GM21619 (cell line): Measurements from ENCODE around the gene S100A1.
"Not testable (repeated sequence)": the region's sequence is repeated elsewhere in the genome, so short reads cannot be mapped to it uniquely, and the experiment has no call there.

Source experiments
- ATAC-seq: cut with Tn5 transposase; IDR thresholded peaks from one replicate; pipeline ENCODE4 v1.9.1; 2021; ENCODE audit not compliant: unreplicated experiment

Gene S100A1

DNA sequence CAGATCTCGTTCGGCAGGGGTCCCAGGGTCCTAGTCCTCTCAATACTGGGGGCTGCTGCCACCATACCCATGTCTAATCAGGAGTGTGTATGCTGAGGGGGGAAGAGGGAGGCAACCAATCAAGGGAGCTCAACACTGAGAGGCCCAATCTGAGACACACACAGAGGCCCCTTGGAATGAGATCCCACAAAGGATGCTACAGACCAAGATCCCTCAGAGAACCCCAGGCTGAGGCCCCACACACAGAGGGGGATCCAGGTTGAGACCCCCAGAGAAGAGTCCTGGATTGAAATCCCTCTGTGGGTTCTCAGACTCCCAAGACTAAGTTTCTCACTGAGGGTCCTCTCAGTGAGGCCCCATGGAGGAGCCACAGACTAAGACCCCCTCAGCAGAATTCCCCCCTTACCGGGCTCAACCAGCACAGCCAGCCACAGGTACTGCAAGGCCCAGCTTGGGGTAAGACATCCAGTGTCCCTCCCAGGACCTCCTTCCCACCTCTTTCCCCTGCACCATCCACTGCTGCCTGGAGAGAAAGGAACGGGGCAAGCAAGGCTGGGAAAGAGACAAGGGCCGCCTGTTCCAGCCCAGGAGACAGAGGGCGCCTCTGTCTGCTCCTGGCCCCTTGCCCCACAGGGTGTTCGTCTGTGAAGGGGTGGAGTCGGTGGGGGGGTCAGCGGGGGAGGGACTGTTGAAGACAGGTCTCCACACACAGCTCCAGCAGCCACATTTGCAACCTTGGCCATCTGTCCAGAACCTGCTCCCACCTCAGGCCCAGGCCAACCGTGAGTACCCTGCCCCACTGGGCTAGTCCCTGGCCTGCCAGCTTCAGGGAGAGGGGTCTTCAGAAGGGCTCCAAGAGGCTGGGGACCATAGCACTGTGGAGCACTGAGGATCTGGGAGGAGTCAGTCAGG is at the start of gene S100A1:
S100A1 (plus strand) TSS at position 720 of the 912 bp plus-strand sequence. CDS start 2,088 bp downstream, outside the sequence.
- ATAC-seq: no peak

DNA sequence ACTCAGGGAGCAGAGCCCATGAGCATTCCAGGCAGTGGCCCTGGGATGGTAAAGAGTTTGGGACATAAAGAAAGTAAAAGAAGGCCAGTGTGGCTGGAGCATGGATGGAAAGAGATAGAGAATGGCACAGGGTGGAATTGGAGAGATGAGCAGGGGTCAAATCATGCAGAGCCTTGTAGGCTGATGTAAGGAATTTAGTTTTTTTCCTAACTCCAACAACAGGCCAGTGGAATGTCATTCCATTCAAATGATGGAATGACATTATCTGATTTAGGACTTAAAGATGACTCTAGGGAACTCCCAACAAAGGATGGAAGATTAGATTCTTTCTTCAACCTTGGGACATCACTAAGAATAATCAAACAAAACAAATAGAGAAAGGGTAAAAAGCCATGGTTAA is 49.7 kb upstream of the S100A1 start:
- ATAC-seq: no peak

DNA sequence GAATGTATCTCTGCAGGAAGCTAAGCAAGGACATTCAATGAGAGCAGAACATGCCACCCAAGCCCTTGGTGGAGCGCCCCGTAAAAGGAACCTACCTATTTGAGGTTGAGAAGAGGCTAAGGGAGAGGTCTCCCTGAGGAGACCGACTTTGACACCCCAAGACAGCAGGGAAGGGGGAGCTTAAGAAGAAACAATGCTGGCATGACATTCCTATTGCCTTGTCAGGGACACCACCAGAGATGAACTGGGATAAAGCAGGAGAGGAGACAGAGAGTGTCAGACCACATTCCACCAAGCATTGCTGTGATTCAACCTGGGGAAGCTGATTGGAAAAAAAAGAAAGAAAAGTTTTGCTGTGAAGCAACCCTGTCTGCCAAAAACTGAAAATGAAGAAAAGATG is 49.3 kb upstream of the S100A1 start:
- no peak for ATAC-seq

- not testable (repeated sequence) for ATAC-seq
These were observed 45.4 kb upstream of the S100A1 start for GRCh38 chr1:153582836-153583235.

GRCh38 chr1:153583514-153583913 is 44.7 kb upstream of the S100A1 start:
- not testable (repeated sequence) for ATAC-seq

DNA sequence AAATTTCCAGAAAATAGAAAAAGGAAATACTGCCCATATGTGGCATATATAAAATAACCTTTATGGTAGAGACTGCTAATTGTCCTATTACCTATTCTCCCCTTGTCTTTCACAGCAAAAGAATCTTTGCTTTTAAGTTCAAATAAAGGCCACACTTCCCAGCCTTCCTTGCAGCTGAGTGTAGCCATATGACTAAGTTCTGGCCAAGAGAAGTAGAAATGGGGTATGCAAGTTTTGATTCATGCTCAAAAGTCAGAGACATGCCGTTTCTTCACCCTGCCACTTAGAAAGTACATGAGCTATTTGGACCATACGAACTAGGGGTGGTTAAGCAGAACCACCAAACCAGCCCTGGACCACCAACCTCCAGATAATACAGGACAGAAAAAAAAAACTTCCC is 44.3 kb upstream of the S100A1 start:
- ATAC-seq: no peak

DNA sequence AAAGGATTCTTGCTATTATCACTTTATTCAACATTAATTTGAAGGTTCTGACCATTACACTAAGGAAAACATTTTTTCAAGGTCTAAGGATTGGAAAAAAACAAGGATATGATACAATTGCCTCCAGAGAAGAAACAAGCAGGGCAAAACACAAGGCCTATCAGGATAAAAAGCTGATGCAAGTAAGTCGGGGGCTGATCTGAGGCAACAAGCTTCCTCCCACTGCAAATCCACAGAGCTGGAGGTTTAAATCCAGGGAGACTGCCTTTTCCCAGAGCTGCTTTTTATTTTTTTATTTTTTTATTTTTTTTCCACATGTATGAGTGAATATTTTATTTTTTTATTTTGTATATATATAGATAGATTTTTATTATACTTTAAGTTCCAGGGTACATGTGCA is 43.2 kb upstream of the S100A1 start:
- ATAC-seq: no peak

DNA sequence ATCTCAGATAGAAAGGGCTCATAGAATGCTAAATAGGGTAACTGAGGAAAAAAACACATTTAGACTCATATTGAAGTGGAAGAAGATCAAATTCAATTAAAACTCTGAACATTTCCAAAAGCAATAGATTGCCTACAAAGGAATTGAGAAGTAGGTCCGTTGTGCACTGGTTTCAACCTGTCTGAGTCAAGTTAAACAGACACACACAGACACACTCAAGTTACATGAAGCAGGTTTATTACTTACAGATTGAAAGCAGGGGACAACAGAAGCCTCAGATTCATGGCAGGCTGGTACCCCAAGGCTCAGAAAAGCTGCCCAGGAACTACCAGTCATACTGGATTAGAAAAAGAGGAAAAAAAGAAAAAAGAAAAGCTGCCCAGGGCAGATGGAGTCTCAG is 41.9 kb upstream of the S100A1 start:
- no peak for ATAC-seq

DNA sequence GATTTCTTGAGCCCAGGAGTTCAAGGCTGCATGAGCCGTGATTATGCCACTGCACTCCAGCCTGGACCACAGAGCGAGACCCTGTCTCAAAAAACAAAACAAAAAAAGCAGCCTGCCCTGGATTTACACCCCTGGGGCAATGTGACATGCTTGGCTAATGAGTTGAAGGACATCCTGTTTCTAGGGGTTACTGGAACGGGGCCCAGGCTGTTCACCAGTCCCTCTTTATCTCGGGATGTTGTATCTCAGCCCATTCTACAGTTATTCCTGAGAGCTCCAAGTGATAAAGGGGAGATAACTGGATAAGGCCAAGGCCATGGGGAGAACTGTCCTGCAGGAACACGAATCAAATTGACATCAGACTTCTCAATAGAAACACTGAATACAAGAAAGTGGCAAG is 40.9 kb upstream of the S100A1 start:
- ATAC-seq: no peak

GRCh38 chr1:153588033-153588432 is 40.2 kb upstream of the S100A1 start:
- not testable (repeated sequence) for ATAC-seq

- ATAC-seq: no peak
These were observed 39.8 kb upstream of the S100A1 start for GRCh38 chr1:153588482-153588881.

- ATAC-seq: no peak
These were observed 35.5 kb upstream of the S100A1 start for GRCh38 chr1:153592748-153593147.

DNA sequence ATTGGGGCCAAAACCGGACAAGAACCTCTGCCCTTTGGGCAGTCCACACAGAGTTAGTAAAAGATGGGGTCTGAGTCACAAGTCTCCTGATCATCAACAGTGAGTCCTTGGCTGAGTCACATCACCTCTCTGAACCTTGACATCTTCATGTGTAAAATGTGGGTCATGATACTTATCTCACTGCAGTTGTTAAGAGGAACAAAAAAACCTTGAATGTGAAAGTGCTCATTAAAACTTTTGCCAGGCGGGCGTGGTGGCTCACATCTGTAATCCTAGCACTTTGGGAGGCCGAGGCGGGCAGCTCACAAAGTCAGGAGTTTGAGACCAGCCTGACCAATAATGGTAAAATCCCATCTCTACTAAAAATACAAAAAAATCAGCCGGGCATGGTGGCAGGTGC is 31.0 kb upstream of the S100A1 start:
- ATAC-seq: no peak

- peak; percentile 99 for ATAC-seq
These were observed 29.7 kb upstream of the S100A1 start for GRCh38 chr1:153598309-153599172.

DNA sequence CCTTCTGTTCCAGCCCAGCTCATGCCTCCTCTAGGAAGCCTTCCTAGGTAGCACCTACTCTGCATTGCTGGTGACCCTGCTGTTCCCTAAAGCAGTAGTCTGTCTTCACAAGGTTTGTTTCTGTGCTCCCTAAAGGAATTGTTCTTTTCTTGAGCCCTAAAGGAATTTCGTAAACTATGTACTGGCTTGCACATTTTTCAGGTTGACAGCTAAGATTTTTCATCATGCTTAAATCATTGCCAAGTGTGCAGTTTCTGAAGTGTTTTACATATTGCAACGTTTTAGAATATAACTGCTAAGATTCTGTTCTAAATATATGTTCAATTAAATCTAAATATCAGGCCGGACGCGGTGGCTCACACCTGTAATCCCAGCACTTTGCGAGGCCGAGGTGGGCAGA is 28.4 kb upstream of the S100A1 start:
- ATAC-seq: no peak

DNA sequence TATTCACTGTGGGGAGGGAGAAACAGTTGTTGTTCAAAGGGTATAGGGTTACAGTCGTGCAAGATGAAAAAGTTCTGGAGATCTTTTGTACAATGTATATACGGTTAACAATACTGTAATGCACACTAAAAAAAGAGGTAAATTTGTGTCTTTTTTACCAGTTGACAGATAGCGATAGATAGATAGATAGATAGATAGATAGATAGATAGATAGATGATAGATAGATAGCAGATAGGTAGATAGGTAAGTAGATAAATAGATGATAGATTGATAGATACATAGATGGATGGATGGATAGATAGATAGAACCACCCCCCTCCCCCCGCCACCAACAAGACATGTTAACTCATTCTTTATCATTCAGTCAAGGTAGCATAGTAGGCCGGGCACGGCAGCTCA is 25.5 kb upstream of the S100A1 start:
- ATAC-seq: no peak

DNA sequence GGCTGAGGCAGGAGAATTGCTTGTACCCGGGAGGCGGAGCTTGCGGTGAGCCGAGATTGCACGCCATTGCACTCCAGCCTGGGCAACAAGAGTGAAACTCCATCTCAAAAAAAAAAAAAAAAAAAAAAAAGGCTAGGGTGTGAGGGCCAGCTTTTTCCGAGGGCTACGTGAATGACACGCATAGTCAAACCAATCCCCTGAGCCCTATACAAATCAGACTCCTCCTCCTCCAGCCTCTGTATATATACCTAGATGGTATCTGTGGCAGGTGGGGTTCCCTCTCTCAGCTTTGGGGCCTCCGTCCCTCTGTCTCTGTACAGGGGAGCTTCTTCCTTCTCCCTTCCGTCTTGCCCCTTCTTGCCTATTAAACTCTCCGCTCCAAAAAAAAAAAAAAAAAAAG is 22.0 kb upstream of the S100A1 start:
- no peak for ATAC-seq

- ATAC-seq: no peak
These were observed 20.9 kb upstream of the S100A1 start for GRCh38 chr1:153607381-153607780.

GRCh38 chr1:153608089-153608682 is 20.0 kb upstream of the S100A1 start:
- no peak for ATAC-seq

GRCh38 chr1:153608742-153609584 is 19.3 kb upstream of the S100A1 start:
- ATAC-seq: no peak

GRCh38 chr1:153609585-153609907 is 18.7 kb upstream of the S100A1 start:
- ATAC-seq: no peak
